RWPE1 (cell line): ENCODE data around the gene ATP13A2.
A peak's percentile ranks its signal among the peaks of the same experiment; 100 is the strongest.

ENCODE experiments used
- CTCF ChIA-PET: fragments of 350-600 bp; sonication (Branson Sonifier 250); formaldehyde crosslinking; extraction: SDS; loops from one replicate; lab custom pipeline; 2021; lab: Yijun Ruan, JAX
- POLR2A ChIA-PET: fragments of 400-600 bp; formaldehyde crosslinking; extraction: SDS; loops from one replicate; lab custom pipeline; 2020; ENCODE audit warnings: antibody characterized with exemption; ENCODE audit not compliant: low non-redundant PET; lab: Yijun Ruan, JAX
- DNase-seq: peaks from one replicate; pipeline ENCODE4 v3.0.0; 2012; ENCODE audit warnings: low spot score
- H3K27ac ChIP-seq: fragments of 450-650 bp; 2 replicates; pipeline ENCODE4 v1.5.1; 2017
- CTCF ChIP-seq: fragments of 450-650 bp; conservative IDR thresholded peaks from 2 replicates; pipeline ENCODE4 v1.5.1; 2017; ENCODE audit warnings: low read depth, mild to moderate bottlenecking

Gene ATP13A2

GRCh38 chr1:16991571-16991970 is 20.2 kb downstream of the ATP13A2 start:
- TF ChIP-seq CTCF: no peak
- POLR2A ChIA-PET: no interaction called here
- DNase-seq: no peak
- H3K27ac ChIP-seq: no peak overlapping the region
- CTCF ChIA-PET: no interaction called here

- ChIA-PET POLR2A (no interaction called here), CTCF (no interaction called here)
- TF ChIP-seq CTCF: no peak
- peak overlapping the region; percentile 24; the same call in 1 of the 2 replicates for H3K27ac ChIP-seq
- no peak for DNase-seq
Measured at GRCh38 chr1:16989676-16990391, 21.9 kb downstream of the ATP13A2 start.

- H3K27ac ChIP-seq: peak overlapping the region; percentile 9; the same call in 1 of the 2 replicates
- TF ChIP-seq CTCF: no peak
- no peak for DNase-seq
- ChIA-PET POLR2A (no interaction called here), CTCF (interaction anchor here (0.5 to 0.7 kb wide), 2 partner anchors 13 to 982 kb away, joined by 3 read pairs; no protein-coding TSS in a partner anchor)
Measured at GRCh38 chr1:16988210-16988609, 23.5 kb downstream of the ATP13A2 start.

- CTCF ChIA-PET: interaction anchor here (0.9 to 2.0 kb wide), 4 partner anchors 13 to 26 kb away, joined by 3 to 6 read pairs (median 4); no protein-coding TSS in a partner anchor
- POLR2A ChIA-PET: no interaction called here
Measured at GRCh38 chr1:16986962-16987361, 24.8 kb downstream of the ATP13A2 start.

GRCh38 chr1:16986560-16986959 is 25.2 kb downstream of the ATP13A2 start:
- no peak for TF ChIP-seq CTCF
- POLR2A ChIA-PET: no interaction called here
- no peak overlapping the region for H3K27ac ChIP-seq
- no peak for DNase-seq
- CTCF ChIA-PET: interaction anchor here (0.6 to 2.0 kb wide), 4 partner anchors 13 to 621 kb away, joined by 3 to 6 read pairs (median 4); no protein-coding TSS in a partner anchor

More at GRCh38 chr1:16986962-16987361, 24.8 kb downstream of the ATP13A2 start:
- peak; percentile 35 for TF ChIP-seq CTCF
- DNase-seq: no peak
- H3K27ac ChIP-seq: no peak overlapping the region

GRCh38 chr1:16986113-16986512 is 25.6 kb downstream of the ATP13A2 start:
- POLR2A ChIA-PET: no interaction called here
- CTCF ChIA-PET: interaction anchor here (0.5 to 2.0 kb wide), 5 partner anchors 14 to 621 kb away, joined by 3 to 6 read pairs (median 4); no protein-coding TSS in a partner anchor
- TF ChIP-seq CTCF: no peak
- no peak for DNase-seq
- H3K27ac ChIP-seq: peak overlapping the region; percentile 81
